SJSA1 (cell line): ENCODE measurements around the gene IRS1. TPM values are rescaled to one million over a fixed set of nuclear protein-coding genes. Genes with fewer than 3 reads are reported as not detected.

Experiments
- DNase-seq, 2 experiments: peaks; one replicate each; pipeline ENCODE4 v3.0.0-alpha.2; 2015 to 2020; ENCODE audit warnings: low spot score in 2 of 2, low read depth in 1 of 2
- H3K27ac ChIP-seq: fragments of 250-450 bp; sonication (Bioruptor Pico); 2 replicates; pipeline ENCODE4 v1.5.1; 2020; ENCODE audit warnings: mild to moderate bottlenecking, moderate library complexity
- H3K27me3 ChIP-seq: fragments of 250-450 bp; sonication (Bioruptor Pico); replicated peaks from 2 replicates; pipeline ENCODE4 v1.5.1; 2020; ENCODE audit warnings: mild to moderate bottlenecking, moderate library complexity
- H3K36me3 ChIP-seq: fragments of 250-450 bp; sonication (Bioruptor Pico); 2 replicates; pipeline ENCODE4 v1.5.1; 2020; ENCODE audit warnings: mild to moderate bottlenecking
- H3K4me1 ChIP-seq: fragments of 250-450 bp; sonication (Bioruptor Pico); replicated peaks from 2 replicates; pipeline ENCODE4 v1.6.1; 2021; ENCODE audit warnings: mild to moderate bottlenecking
- H3K4me3 ChIP-seq: fragments of 250-450 bp; sonication (Bioruptor Pico); 2 replicates; pipeline ENCODE4 v1.5.1; 2020; ENCODE audit warnings: mild to moderate bottlenecking
- H3K9me3 ChIP-seq: fragments of 250-450 bp; sonication (Bioruptor Pico); replicated peaks from 2 replicates; pipeline ENCODE4 v1.5.1; 2020; ENCODE audit warnings: mild to moderate bottlenecking
- total RNA-seq: library from RNA; depleted of rRNA; stranded (reverse); fragments of >200 nt; shearing (Covaris generic); gene quantifications from 2 replicates; pipeline ENCODE4 v1.2.3, GENCODE V29; 2014; rRNA removed

Gene IRS1
- total RNA-seq, 1 experiment from 2014 or later = 19.2 TPM

GRCh38 chr2:226684563-226684959, 115.1 kb downstream of the IRS1 start:
- no peak overlapping the region for H3K27ac ChIP-seq
- no peaks in the 10 kb centered on the region for H3K27me3 ChIP-seq
- no peak for DNase-seq
- H3K4me3 ChIP-seq = no peak overlapping the region
- no peaks in the 10 kb centered on the region for H3K9me3 ChIP-seq
- H3K4me1 ChIP-seq = peaks cover 32% of the 10 kb centered on the region
- no peaks in the 10 kb centered on the region for H3K36me3 ChIP-seq

GRCh38 chr2:226683944-226684562, 115.6 kb downstream of the IRS1 start:
- Histone ChIP-seq H3K36me3 (no peaks in the 10 kb centered on the region), H3K27me3 (no peaks in the 10 kb centered on the region), H3K4me1 (peaks cover 30% of the 10 kb centered on the region), H3K9me3 (no peaks in the 10 kb centered on the region), H3K4me3 (no peak overlapping the region), H3K27ac (peak overlapping the region; percentile 10; the same call in 1 of the 2 replicates)
- no peak for DNase-seq

GRCh38 chr2:226683196-226683595, 116.4 kb downstream of the IRS1 start:
- no peaks in the 10 kb centered on the region for H3K36me3 ChIP-seq
- H3K4me3 ChIP-seq = no peak overlapping the region
- no peaks in the 10 kb centered on the region for H3K27me3 ChIP-seq
- no peaks in the 10 kb centered on the region for H3K9me3 ChIP-seq
- DNase-seq = peak; percentile 65 to 73
- peaks cover 30% of the 10 kb centered on the region for H3K4me1 ChIP-seq
- H3K27ac ChIP-seq = peak overlapping the region; percentile 36

Other genes with a start within 250 kb of the IRS1 start
- gene RHBDD1, start 36.2 kb upstream of the IRS1 start, total RNA-seq = 10.1 and 22.1 TPM in 2 replicates